Esophagus muscularis mucosa (tissue), 4 donors: ENCODE data around the gene LGI1.

Experiments used
- EP300 ChIP-seq: sonication (generic); formaldehyde crosslinking; IDR thresholded peaks from one replicate; pipeline ENCODE4 v1.6.1; 2017; ENCODE audit warnings: antibody characterized with exemption
- POLR2A ChIP-seq: fragments of 450-650 bp; IDR thresholded peaks from one replicate; pipeline ENCODE4 v1.6.1; 2017; ENCODE audit warnings: antibody characterized with exemption, moderate library complexity, mild to moderate bottlenecking, low read depth
- POLR2AphosphoS5 ChIP-seq, 2 donors: sonication (generic); formaldehyde crosslinking; IDR thresholded peaks; one replicate each; pipeline ENCODE4 v1.6.1; 2017; ENCODE audit warnings: antibody characterized with exemption in 2 of 2
- TF ChIP-seq, protein P1 (sequence below), 3 experiments: fragments of 200-600 bp in 2 of 3; fragments of 450-650 bp in 1 of 3; sonication (generic) in 2 of 3; IDR thresholded peaks; one replicate each; pipeline ENCODE4 v1.5.1; 2017 to 2019; ENCODE audit warnings: antibody characterized with exemption in 3 of 3, mild to moderate bottlenecking in 2 of 3, moderate library complexity in 1 of 3

DNA sequence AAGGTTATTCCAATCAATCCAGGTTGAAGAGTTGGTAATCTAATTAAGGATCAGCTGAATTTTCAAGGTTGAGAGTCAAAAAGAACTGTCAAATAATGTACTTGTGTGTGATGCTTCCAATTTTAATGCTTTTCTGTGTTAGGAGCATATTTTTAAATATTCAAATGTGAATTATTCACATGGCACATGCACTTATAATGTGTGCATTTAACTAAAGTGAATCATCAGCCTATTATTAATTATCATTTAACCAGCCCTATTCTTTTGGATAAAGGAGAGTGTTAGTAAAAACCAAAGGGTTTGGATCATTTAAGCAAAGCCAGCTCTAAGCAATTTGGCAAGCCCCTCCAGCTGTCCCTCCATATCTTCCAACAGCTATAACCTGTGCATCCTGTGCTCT is 11.2 kb downstream of the LGI1 start:
- TF ChIP-seq POLR2A (no peak), POLR2AphosphoS5 (IDR thresholded peaks at IDR 0.05) (no peak), EP300 (no peak)
- TF ChIP-seq, protein P1, sequence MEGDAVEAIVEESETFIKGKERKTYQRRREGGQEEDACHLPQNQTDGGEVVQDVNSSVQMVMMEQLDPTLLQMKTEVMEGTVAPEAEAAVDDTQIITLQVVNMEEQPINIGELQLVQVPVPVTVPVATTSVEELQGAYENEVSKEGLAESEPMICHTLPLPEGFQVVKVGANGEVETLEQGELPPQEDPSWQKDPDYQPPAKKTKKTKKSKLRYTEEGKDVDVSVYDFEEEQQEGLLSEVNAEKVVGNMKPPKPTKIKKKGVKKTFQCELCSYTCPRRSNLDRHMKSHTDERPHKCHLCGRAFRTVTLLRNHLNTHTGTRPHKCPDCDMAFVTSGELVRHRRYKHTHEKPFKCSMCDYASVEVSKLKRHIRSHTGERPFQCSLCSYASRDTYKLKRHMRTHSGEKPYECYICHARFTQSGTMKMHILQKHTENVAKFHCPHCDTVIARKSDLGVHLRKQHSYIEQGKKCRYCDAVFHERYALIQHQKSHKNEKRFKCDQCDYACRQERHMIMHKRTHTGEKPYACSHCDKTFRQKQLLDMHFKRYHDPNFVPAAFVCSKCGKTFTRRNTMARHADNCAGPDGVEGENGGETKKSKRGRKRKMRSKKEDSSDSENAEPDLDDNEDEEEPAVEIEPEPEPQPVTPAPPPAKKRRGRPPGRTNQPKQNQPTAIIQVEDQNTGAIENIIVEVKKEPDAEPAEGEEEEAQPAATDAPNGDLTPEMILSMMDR (IDR thresholded peaks at IDR 0.05): no peak
